GM18508 (cell line): ENCODE results near the gene PACSIN1.

Experiments used
- ATAC-seq: cut with Tn5 transposase; IDR thresholded peaks from one replicate; pipeline ENCODE4 v1.9.1; 2021; ENCODE audit warnings: moderate number of reproducible peaks; ENCODE audit not compliant: insufficient read depth, unreplicated experiment

PACSIN1 gene

DNA sequence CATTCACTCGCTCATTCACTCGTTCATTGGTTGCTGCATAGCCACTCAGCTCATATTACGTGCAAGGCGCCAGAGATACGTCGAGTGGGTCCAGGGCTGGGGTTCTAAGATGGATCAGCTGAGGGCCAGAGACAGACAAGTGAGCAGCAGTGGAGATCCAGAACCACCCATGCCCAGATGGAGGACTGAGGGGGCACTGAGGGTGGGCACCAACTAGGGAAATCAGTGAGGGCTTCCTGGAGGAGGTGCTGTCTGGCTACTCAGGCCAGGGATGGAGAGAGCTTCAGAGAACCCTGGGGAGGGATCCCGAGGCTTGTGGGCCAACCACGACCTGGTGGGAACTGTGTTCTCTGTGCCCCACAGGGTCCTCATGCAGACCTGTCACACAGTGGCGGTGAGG is 90.6 kb downstream of the PACSIN1 start:
- no peak for ATAC-seq

DNA sequence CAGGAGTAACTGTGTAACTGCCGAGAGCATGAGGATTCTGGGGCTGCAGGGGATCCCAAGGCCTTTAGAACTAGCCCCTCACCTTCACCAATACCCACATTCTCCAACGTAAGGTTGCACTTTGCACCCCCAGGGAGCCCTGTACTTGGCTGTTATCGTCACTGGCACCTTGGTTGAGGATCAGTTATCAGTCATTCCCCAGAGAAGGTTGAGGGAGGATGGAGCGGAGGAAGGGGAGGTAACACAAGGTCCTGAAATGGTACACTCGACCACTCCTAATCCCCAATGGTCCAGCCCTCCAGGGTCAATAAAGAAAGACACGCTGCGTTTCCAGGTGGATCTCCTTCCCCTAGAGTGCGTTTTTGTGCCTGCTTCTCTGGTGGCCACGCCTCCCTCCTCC is 91.4 kb downstream of the PACSIN1 start:
- no peak for ATAC-seq

DNA sequence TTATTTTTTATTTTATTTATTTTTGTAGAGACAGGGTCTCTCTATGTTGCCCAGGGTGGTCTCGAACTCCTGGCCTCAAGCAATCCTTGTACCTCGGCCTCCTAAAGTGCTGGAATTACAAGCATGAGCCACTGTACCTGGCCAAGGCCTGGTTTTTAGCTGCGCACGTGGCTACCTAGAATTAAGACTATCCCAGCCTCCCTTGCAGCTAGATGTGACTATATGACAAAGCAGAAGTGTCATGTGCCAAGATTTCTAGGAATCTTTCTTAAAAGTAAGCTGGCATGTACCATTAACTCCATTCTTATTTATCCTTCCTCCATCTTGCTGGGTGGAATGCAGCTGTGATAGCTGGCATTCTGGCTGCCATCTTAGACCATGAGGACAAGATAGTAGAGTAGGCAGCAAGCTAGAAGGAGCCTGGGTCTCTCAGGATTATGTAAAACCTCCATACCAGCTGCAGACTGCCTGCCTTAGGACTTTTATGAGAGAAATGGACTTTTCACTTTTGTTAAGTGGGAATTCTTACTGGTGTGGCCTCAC is 92.4 kb downstream of the PACSIN1 start:
- ATAC-seq: no peak

DNA sequence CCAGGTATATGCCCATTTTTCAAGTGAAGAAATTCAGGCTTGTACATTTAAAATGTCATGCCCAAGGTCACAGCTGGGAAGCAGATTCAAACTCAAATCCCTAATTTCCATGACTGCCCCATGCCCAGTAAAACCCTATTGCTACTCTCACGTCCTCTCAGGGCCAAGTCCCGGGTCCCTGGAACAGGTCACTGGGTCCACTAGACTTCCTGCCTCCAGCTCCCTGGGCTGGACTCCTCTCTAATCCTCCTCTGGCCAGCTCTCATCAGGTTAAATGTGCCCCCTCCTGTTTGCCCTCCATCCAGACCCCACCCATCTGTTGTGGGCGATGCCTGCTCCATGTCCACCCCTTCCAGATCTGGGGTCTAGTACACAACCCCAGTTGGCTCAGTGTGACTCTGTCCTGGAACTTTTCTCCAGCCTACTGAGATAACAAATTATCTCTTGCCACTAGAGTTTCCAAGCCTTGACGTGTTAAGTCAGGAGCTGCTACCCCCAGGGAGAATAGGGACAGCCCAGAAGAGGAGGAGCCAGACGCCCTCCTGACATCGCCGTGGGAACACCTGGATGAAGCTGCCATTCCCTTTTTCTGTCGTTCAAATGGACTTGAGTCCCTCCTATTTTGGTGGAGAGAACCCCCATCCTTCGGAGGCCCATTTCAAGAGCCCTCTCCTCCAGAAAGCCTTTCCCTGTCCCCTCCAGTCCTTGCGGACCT is 93.9 kb downstream of the PACSIN1 start:
- ATAC-seq: no peak

DNA sequence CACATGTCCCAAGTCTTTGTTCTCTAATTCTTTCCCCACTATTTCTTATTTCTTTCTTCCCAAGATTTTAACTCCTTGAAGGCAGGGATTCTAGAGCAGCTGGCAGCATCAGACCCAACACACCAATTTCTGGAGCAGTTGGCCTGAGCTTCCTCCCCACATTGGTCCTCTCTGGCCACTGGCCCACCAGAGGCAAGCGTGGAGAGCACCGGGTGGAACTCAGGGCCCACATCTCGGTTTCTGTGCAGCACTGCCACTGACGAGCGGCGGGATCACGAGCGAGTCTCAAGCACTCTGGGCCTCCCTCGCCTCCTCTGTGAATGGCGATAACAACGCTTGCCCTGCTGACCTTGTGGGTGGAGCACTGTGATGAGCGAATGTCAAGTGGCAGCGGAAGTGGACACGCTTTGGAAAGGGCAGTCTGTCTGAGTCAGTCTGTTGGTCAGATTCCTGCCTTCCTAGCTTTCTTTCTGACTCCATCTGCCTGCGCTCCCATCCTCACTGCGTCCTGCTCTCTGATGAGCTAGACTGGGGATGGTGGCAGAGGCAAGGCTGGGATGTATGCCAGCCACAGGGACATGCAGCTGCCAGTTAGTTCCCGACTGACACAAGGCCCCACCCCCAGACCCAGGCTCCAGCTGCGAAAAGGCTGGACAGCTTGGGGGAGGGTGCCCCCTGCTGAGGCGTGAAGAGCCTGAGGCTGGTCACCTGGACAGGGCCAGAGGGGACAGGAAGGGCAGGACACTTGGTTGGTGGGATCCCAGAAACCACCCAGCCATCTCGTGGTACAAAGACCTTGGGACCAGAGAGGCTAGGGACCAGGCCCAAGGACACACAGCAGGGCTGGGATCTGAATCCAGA is 94.7 kb downstream of the PACSIN1 start:
- no peak for ATAC-seq

DNA sequence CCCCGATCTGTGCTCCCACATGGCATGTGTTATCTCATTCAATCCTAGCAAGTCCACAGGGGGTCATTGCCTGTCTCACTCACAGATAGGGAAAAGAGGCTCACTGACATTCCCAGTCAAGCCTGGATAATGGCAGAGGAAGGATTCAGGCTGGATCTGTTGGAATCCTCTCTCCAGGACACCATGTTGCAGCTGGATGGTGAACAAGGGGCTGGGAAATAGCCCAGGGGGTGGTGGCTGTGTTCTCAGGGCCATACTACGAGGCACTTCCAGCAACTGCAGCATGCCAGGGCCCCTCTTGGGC is 95.3 kb downstream of the PACSIN1 start:
- no peak for ATAC-seq

DNA sequence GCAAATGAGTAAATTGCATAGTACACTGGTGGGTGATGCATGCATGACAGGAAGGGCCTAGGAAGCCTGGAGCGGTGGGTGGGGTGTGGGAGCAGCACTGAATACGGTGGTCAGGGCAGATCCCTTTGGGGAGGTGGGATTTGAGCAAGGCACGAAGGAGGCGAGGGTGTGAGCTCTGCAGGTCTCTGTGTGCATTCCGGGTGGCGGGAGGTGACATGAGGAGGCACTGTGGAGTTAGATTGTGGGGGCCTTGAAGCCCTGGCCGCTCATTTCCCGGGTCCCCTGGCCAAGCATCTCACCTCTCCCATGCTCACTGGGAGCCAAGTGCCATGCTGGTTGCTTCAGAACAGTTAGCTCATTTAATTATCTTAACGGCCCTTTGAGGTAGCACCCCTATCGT is 96.5 kb downstream of the PACSIN1 start:
- no peak for ATAC-seq

DNA sequence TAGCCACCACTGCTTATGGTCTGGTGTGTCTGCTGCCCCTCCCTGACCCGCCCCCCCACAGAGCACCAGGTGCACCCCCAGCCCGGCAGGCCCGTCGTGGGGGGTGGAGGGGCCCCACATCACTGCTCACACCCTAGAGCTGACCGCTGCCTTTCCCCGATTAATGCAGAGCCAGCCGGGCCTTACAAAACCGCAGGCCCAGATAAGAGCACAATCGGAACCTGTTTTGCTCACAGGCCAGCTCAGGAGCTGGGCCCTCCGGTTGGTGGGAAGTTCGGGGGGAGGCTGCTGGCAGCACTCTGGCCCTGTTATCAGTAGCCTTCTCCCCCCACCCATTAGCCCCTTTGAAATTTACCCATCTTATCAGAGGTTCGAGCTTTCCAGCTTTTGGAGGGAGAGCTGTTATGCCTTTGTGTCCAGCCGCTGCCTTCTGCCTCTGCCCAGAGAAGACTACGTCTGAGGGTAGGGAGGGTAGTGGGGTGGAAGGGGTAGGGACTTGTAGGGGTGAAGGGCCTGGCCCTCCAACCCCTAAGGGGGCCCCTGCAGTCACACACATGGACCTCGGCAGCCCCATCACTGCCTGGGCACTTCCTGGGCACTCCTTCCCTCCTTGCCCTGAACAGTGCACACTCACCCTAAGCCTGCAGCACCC is 97.1 kb downstream of the PACSIN1 start:
- no peak for ATAC-seq

DNA sequence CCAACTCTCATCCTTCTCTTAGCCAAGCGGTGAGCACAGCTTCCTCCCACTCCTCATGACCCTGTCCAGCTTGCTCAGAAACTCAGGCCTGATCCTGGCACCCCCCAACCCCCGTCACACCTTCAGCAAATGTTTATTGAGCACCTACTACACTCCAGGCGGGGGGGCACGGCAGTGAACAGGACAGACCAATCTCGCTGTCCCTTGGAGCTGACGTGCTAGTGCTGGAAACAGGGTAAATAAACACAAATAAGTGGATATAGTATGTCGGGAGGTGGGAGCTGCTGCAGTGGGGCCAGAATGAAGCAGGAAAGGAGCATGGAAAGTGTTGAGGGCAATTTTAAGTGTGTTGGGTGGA is 97.6 kb downstream of the PACSIN1 start:
- ATAC-seq: no peak

DNA sequence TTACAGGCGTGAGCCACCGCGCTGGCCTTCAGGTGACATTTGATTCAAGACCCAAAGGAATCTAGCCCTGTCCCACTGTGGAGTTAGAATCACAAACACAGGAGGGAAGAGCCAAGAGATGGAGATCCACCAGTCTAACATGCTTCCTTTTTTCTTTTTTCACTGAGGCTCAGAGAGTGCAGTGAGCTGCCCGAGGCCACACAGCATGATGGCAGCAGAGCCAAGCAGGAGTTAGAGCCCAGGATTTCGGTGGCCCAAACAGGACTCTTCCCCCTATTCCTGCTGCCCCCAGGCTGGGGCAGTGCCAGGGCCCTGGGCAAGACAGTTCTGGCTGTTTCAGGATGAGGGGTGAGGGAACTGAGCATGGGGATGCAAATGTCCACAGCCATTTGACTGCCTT is 98.3 kb downstream of the PACSIN1 start:
- ATAC-seq: no peak

DNA sequence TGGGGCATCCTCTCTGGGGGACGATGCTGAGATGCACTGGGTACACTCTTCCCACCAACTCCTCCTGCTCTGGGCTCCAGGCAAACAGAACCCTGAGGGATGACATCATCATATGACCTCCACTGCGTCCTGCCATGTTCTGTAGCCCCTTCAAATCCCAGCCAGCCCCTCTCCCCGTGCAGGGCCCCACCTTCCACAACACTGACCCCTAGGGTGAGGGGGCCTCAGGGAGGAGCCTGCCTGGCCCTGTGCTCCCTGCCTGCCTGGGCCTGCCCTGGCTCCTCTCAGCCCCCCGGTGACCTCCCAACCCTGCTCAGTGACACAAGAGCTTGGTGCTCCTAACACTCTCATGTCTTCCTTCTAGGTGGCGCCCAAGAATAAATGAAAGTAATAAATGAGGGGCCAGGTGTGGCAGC is 99.9 kb downstream of the PACSIN1 start:
- ATAC-seq: no peak

DNA sequence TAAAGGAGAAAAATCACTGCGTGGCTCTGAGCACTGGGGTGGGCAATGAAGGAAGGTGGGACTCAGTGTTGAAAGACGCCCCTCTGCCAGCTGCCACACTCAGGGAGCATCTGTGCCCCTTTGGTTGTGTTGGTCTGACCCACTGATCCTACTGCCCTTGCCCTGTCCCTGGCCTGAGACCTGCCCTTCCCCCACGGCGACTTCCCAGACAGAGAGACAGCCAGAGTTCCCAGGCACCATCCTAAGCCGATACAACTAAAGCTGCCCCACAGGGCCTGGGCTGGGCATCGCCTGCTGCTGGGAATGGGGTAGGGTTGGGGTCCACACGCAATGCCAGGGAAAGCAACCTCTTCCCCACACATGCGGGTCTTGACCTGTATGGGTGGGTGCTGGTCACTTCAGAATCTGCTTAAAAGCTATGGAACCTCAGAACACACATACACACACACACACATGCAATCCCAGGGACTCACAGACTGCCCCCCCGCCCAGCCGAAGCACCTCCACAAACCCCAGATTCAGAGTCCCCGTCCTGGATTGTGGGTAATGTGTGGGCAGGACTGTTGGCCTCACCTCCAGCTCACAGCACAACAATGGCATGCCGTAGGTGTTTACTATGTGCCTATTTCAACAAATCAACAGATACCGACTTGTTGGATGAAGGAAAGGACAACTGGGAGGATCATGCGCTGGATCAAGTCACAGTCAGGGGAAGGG is 101.1 kb downstream of the PACSIN1 start:
- ATAC-seq: no peak

DNA sequence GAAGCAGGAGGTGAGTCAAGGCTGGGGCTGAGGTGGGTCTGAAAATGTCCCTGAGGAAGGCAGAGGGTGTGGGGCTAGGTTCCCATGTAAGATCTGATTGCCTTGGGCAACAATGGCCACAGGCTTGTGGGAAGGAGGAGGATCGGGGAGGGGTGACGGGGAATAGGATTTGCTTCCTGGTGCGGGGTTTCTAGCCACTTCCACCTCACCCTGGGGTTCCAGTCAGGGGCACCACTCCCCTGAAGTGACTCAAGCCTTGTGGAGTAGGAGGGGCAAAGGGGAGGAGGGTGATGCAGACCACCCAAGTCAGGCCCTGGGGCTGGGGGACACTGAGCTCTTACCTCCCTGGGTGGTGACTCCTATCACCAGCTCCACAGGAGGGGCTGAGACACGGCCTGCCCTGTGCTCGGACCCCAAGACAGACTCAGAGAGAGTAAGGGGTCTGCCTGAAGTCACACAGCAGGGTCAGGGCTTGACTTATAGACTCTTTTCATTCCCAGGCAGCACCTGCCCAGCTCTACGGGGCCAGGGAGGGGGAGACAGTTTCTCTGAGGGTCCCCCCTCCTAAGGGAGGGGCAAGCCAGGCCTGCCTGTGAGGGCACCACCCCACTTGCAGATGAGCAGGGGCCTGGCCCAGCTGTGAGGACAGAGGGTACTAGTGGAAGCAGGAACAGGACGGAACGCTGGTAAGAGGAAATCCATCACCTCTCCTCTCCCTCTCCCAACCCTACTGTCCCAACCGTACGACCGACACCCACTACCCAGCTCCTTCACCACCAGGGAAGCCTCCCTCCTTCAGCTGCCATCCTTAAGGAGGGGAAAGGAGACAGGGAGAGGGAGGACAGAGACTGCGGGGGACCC is 102.7 kb downstream of the PACSIN1 start:
- ATAC-seq: no peak

DNA sequence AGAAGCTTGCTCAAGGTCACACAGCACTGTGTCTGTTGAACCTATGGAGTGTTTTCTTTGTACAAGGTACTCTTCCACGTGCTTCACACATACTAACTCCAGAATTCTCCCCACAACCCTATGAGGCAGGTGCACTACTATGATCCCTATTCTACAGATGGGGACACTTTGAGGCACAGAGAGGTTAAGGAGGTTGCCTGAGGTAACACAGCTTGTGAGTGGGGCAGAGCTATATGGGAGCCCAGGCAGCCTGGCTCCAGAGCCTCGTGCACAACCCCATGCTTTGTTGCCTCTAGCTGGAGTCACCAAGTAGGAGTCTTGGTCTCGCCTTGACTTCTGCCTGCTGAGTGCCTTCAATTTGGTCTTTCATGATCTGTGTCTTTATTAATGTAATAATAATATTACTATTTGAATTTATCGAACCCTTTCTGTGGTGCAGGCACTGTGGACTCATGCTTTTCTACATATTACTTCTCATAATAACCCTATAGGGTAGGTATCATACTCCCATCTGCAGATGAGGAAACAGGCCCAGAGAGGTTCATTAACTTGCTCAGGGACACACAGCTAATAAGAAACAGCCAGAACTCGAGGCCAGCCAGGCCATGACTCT is 103.6 kb downstream of the PACSIN1 start:
- ATAC-seq: no peak

DNA sequence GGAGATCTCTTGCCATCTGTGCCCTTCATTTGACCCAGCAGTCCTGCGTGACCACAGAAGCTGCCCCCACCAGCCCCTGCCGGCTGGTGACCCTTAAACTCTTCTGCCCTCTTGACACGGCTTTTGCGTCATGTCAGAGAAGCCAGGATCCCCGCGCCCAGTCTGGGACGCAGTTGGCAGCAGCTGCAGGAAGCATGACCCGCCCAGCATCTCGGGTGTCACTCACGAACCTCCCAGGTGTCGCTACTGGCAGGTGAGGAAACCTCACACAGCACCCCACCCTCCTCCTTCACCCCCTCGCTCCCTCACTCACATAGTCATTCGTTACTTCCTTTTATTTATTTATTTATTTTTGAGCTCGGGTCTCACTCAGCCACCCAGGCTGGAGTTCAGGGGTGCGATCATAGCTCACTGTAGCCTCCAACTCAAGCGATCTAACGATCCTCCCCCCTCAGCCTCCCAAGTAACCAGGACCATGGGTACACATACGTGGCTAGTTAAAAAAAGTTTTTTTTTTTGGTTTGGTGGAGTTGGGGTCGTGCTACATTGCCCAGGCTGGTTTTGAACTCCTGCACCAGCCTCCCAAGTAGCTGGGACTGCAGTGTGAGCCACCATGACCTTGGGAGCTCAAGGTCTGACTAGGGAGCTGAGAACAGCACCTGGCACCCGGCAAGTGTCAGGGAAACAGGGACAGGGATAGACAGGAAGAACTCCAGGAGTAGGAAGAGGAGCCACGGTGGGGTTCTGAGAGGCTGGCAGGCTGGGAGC is 104.4 kb downstream of the PACSIN1 start:
- ATAC-seq: no peak

DNA sequence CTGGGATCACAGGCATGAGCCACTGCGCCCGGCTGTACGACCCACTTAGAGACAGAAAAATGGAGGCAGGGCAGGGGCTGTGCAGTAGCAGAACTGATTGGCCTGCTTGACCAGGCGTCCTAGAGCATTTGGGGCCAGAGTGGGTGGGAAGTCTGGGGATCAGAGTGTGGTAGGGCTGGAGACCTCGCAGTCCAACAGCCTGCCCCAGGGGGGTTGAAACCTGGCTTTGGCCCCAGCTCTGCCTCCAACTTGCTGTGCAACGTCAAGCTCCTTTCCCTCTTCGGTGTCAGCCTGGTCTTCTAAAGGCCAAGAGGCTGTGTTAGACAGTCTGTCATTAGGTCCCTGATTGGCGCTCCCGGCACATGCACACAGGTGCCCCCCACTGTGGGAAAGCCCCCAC is 105.5 kb downstream of the PACSIN1 start:
- ATAC-seq: no peak

DNA sequence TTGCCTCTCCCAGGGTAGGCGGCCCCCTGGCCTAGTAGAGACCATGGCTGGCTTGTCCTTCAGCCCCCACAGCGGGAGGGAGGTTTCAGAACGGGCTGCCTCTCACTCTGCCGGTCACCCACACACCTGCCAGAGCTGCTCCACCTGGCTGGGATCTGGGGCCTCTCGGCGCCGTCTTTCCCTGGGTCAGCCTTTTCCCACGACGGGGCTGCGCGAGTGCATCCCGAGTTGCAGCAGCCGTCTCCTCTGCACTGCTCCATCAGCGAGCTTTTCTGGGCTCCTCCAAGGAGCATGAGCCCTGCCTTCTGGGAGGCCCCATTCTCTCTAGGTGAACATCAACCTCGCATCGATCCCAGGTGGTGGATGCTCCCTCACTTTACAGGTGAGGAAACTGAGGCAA is 106.1 kb downstream of the PACSIN1 start:
- ATAC-seq: no peak

DNA sequence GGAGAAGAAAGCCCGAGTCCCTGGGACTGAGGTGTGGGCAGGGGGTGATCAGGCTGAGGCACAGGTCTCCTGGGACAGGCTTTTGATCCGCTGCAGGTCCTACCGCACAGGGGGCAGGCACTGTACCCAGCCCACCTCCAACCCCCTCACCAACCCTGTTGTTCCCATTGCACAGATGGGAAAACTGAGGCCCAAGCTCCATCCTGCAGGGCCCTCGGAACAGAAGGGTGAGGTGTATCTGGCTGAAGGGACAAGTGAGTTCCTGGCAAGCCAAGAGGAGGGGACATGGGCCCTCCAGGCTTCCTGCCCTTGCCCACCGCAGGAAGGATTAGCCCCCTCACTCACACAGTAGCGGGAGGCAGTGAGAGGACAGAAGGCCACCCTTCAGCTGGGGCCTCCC is 106.7 kb downstream of the PACSIN1 start:
- ATAC-seq: no peak
